Activated CD4-positive, alpha-beta T cell treated with anti-CD3 and anti-CD28 coated beads, Interleukin-2, amount 50 U/mL, for 1 hour (primary cell): ENCODE results near the gene TPK1.

Experiments used
- DNase-seq: peaks from one replicate; pipeline ENCODE4 v3.0.0-alpha.2; 2020

TPK1 gene

GRCh38 chr7:144519925-144520324 lies 315.9 kb downstream of the TPK1 start:
- no peak for DNase-seq

GRCh38 chr7:144518360-144518759 lies 317.5 kb downstream of the TPK1 start:
- no peak for DNase-seq

- DNase-seq: no peak
These were observed 318.1 kb downstream of the TPK1 start for GRCh38 chr7:144517749-144518148.

- no peak for DNase-seq
These were observed 318.9 kb downstream of the TPK1 start for GRCh38 chr7:144516729-144517525.

- DNase-seq: no peak
These were observed 322.5 kb downstream of the TPK1 start for GRCh38 chr7:144513334-144513733.

GRCh38 chr7:144510621-144511020 lies 325.2 kb downstream of the TPK1 start:
- DNase-seq: no peak

GRCh38 chr7:144508702-144509101 lies 327.2 kb downstream of the TPK1 start:
- DNase-seq: no peak

GRCh38 chr7:144503215-144503614 lies 332.6 kb downstream of the TPK1 start:
- DNase-seq: no peak

- DNase-seq: no peak
These were observed 335.6 kb downstream of the TPK1 start for GRCh38 chr7:144500225-144500624.

GRCh38 chr7:144497282-144497681 lies 338.6 kb downstream of the TPK1 start:
- DNase-seq: no peak

- DNase-seq: no peak
These were observed 341.5 kb downstream of the TPK1 start for GRCh38 chr7:144494355-144494754.

GRCh38 chr7:144489504-144489903 lies 346.3 kb downstream of the TPK1 start:
- no peak for DNase-seq

- no peak for DNase-seq
These were observed 346.9 kb downstream of the TPK1 start for GRCh38 chr7:144488977-144489376.

GRCh38 chr7:144487901-144488300 lies 348.0 kb downstream of the TPK1 start:
- no peak for DNase-seq

- no peak for DNase-seq
These were observed 351.4 kb downstream of the TPK1 start for GRCh38 chr7:144484445-144484844.

GRCh38 chr7:144483189-144483588 lies 352.7 kb downstream of the TPK1 start:
- no peak for DNase-seq

GRCh38 chr7:144481833-144482232 lies 354.0 kb downstream of the TPK1 start:
- no peak for DNase-seq

GRCh38 chr7:144477348-144477747 lies 358.5 kb downstream of the TPK1 start:
- no peak for DNase-seq

- no peak for DNase-seq
These were observed 360.8 kb downstream of the TPK1 start for GRCh38 chr7:144474800-144475615.

GRCh38 chr7:144474363-144474762 lies 361.5 kb downstream of the TPK1 start:
- DNase-seq: no peak

GRCh38 chr7:144473908-144474307 lies 361.9 kb downstream of the TPK1 start:
- DNase-seq: no peak

GRCh38 chr7:144470078-144470477 lies 365.8 kb downstream of the TPK1 start:
- DNase-seq: no peak

GRCh38 chr7:144468990-144469732 lies 366.7 kb downstream of the TPK1 start:
- no peak for DNase-seq

- no peak for DNase-seq
These were observed 376.2 kb downstream of the TPK1 start for GRCh38 chr7:144459635-144460034.
